HG03439 (cell line): ENCODE results near the gene PTH2R.
"Not testable (repeated sequence)": the region's sequence is repeated elsewhere in the genome, so short reads cannot be mapped to it uniquely, and the experiment has no call there.

Experiments
- ATAC-seq: cut with Tn5 transposase; IDR thresholded peaks from one replicate; pipeline ENCODE4 v1.9.1; 2021; ENCODE audit warnings: mild to moderate bottlenecking, moderate library complexity; ENCODE audit not compliant: unreplicated experiment

Gene PTH2R, protein sequence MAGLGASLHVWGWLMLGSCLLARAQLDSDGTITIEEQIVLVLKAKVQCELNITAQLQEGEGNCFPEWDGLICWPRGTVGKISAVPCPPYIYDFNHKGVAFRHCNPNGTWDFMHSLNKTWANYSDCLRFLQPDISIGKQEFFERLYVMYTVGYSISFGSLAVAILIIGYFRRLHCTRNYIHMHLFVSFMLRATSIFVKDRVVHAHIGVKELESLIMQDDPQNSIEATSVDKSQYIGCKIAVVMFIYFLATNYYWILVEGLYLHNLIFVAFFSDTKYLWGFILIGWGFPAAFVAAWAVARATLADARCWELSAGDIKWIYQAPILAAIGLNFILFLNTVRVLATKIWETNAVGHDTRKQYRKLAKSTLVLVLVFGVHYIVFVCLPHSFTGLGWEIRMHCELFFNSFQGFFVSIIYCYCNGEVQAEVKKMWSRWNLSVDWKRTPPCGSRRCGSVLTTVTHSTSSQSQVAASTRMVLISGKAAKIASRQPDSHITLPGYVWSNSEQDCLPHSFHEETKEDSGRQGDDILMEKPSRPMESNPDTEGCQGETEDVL

DNA sequence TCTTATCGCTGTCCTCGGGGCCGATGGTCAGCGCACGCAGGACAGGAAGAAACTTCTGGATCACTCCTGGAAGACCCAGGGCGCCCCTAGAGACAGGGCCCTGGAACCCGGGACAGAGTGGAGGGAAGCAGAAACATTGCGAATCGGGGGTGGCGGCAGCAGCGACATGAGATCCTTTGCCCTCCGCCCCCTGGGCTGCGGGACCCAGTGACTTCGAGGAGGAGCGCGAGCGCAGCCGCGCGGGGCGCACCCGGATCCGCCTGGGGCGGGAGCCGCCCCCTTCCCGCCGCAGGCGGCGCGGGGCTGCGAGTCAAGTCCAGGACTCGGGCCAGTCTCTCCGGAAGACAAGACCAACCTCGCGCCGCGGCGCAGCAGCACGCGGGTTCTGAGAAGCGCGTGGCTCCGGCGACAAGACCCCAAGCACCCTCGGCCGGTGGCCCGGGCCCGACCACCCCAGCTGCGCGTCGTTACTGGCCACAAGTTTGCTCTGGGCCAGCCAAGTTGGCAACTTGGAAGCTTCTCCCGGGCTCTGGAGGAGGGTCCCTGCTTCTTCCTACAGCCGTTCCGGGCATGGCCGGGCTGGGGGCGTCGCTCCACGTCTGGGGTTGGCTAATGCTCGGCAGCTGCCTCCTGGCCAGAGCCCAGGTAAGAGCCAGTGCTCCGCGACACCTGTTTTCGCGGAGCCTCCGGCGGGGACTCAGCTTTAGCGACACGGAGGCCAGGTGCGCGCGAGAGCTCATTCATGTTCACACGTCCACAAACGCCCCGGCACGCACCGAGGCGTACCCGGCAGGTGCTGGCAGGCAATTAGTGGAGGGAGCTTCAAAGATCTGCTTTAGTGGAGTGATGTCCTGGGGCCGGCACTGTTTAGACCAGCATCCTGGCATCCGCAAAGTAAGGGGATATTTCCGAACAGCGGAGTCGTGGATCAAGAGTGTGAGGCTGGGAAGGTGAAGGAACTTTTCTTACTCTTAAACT, at the start of gene PTH2R:
TSS of gene PTH2R (plus strand) at position 319 of the 978 bp plus-strand sequence. CDS start at position 571, 252 bp downstream.
- no peak for ATAC-seq

DNA sequence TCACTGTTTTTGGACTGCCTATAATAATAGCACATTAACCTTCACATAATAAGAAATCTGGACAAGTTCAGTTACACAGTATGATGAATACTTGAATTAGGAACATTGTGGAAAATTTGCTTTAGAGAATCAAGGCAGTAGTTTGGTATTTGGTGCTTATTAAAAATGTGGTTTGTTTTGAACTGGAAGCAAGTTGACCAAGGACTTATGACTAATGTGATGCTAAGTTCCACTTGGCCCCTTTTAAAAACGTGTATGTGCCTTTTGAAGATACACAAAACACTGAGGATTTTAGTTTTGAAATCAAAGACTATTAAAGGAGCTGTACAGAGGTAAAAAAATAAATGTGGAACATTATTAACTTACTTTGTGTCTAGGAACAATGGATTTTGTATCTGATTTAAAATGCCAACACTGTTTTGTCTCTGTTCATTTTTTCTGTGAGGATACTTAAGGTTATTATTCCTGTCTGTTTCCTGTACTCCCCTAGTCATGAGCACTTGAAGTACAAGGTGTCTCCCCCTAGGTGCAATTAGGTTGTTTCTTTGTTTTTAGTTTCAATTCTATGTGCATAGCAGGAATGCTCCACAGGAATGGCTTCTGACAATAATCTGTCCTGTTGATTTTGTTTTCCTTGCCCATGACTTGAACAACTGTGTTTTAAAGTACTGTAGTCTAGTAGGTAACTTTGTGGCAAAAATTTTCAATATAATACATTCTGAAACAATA, 49.6 kb upstream of the PTH2R start:
- no peak for ATAC-seq

DNA sequence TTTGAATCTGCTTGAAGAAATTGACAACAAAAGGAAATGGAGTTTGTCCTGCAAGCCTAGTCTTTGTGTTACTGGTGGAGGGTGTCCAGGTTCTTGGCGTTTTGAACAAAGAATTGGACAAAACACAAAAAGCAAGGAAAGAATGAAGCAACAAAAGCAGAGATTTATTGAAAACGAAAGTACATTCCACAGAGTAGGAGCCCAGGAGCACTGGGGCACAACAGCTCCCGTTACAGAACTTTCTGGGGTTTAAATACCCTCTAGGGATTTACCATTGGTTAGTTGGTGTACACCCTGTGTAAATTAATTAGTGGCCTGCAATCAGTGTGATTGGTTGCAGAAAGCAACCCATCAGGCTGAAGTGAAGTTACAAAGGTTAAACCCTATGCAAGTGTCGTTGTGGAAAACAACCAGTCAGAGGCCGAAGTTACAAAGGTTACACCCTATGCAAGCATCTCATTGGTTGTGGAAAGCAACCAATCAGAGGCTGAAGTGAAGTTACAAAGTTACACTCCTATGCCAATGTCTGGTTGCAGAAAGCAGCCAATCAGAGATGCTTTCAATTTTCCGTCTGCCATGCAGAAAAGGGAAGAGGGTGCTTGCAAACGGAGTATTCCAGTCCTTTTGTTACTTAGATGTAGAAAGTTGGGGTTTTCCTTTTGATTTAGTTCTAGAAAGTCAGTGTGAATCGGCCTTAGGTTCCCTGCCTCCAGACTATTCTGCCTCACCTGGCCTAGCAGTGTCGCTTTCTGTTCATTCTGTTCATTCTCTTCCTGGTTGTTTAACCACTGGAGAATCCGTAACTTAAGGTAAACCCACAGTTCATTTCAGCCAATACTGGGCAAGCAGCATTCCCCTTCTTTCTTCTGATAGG, 47.6 kb upstream of the PTH2R start:
- ATAC-seq = no peak

DNA sequence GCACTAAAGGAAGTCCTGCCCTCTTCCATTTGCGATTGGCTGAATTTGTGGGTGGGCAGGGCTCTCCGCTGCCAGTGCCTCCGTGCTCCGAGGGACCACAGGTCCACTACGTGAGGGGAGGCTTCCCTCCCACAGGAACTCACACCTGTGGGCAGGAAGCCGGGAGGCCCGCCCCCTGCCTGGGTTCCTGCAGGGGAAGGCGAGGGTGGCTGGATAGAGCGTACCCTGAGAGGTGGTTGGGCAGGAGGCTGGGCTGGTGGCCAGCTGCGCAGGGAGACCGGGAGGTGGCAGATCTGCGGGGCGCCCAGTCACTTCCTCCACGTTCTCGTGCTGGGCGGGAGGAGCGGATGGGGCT, 47.0 kb upstream of the PTH2R start:
- ATAC-seq = no peak

DNA sequence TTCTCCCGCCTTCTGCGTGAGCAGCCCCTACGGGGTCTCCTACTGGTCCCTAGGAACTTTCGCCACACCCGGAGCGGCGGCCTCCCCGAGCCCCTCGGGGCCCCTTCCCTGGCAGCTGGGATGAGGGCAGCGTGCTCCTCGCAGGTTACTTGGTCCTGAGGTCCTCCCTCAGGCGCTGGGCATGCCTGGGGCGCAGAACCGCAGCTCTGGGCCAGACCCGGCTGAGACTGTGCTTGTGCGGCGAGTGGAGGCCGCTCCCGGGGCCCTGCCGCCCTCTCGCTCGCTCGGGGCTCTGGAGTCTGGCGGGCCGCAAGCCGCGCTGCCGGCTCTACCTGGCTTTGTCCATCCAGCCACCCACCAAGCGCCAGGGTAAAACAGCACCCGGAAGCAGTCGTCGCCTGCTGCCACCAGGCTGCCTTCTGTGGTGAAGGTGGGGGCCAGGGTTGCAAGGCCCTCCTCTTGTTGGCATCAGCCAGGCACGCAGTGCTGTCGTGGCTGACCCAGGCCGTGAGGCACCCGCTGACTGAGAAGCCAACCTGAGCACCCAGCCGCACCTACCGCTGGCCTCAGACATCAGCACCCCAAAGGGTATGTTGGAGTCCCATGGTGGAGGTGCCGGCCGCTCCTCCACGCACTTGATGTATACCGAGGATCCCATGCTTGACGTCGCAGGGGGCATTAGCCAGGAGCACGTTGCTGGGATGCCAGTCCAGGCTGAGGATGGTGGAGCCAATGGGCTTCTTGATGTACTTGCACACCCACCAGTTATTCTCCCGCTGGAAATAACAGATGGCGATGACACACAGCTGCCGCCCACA, 46.1 kb upstream of the PTH2R start:
- ATAC-seq = no peak

DNA sequence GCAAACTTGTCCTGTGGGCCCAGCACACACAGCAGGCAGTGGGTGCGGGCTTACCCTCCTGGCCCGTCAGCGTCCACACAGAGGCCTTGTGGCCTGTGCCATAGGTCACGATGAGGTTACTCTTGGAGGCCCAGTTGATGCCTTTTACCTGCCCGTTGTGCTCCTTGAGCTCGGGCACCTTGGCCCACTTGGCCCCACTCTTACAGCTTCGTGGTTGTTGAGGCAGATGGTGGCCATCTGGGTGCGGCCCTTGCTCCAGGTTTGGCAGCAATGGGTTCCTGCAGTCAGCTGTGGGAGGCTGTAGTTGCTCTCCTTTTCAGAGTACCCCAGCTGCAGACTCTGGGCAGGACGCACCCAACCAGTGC, 45.5 kb upstream of the PTH2R start:
- ATAC-seq = no peak

DNA sequence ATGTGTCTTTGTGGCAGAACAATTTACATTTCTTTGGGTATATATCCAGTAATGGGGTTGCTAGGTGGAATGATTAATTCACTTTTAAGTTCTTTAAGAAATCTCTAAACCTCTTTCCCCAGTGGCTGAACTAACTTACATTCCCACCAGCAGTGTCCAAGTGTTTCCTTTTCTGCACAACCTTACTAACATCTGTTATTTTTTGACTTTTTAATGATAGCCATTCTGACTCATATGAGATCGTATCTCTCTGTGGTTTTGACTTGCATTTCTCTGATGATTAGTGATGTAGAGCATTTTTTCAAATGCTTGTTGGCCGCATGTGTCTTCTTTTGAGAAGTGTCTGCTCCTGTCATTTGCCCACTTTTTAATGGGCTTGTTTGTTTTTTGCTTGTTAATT, 43.1 kb upstream of the PTH2R start:
- no peak for ATAC-seq

DNA sequence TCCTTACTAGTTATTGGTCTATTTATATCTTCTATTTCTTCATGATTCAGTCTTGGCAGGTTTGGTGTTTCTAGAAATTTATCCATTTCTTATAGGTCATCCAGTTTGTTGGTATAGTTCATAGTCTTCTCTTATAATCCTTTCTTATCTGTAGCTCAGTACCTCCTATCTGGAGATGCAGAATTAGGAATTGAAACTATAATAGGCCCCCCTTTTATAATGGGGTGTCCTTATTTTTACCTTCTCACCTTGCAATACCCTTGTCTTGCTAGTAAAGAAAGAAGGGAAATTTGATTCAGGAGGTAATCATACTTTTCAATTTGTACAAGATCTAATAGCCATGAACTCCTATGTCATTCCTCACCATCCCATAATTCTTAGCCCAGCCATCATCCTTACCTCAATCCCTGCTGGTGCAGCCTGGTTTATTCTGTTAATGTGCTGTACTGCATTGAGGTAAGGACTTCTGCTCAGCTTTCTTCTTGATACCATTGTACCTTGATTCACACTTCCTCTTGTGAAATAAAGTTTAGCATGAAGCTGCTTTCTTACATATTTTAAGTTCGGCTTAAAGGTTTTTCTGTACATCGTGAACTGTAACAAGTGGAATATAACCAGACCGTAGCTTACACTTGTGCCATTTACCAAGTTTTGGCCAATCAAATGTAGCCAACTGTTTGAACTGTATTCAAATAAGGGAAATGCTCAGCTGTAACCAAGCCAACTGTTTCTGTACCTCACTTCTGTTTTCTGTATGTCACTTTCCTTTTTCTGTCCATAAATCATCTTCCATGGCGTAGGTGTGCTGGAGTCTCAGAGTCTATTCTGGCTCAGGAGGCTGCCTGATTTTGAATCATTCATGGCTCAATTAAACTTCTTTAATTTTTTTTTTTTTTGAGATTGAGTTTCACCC, 40.1 kb upstream of the PTH2R start:
- ATAC-seq = peak; percentile 76

DNA sequence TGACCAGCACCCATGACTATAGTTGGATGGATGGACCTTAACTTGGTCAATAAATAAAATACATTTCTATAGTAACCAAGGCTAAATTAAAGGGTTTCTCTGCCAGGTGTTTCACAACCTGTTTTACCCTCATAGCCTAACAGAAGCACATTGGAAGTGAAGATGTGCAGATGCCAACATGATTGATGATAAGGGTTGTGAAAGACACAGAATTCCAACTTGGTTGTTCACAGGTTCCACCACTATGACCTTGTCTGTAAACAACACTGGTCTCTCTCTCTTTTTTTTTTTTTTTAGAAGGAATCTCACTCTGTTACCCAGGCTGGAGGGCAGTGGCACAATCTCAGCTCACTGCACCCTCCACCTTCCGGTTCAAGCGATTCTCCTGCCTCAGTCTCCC, 37.5 kb upstream of the PTH2R start:
- no peak for ATAC-seq

DNA sequence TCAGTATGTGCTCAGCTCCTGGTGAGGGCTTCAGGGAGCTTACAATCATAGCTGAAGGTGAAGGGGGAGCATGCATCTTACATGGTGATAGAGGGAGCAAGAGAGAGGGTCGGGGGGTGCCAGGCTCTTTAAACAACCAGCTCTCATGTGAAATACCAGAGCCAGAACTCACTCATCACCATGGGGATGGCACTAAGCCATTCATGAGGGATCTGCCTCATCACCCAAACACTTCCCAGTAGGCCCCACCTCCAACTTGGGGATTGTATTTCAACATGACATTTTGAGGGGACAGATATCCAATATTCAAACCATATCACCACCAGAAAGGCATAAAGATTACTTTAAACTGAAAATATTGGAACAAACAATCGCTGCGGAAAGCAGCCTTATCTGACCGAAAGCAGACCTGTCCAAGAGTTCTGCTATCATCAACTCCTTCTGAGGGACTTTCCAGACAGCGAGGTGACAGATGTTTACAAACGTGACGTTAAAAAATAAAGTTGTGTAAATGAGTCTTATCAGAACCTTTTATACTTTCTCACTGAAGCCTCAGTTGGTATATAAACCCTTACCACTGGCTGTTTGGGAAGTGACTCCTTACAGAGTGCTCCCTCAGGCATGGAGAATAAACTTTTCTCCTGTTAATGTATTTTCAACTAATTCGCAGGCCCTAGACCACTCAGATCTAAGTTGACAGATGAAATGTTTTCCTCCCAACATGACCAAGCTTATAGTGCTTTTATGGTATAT, 35.5 kb upstream of the PTH2R start:
- no peak for ATAC-seq

DNA sequence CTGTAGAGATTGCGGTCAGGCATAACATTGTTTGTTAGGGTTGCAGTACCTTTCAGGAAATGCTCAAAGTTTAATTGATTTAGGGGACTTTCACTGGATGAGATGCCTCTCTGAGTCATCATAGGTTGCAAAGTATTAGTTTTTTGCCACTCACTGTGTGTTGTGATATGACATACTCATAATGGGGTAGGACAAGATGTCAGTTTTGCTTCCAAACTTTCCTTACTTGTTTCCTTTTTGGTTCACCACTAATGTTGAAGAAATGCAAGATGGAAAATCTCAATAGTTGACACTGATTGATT, 35.0 kb upstream of the PTH2R start:
- no peak for ATAC-seq

DNA sequence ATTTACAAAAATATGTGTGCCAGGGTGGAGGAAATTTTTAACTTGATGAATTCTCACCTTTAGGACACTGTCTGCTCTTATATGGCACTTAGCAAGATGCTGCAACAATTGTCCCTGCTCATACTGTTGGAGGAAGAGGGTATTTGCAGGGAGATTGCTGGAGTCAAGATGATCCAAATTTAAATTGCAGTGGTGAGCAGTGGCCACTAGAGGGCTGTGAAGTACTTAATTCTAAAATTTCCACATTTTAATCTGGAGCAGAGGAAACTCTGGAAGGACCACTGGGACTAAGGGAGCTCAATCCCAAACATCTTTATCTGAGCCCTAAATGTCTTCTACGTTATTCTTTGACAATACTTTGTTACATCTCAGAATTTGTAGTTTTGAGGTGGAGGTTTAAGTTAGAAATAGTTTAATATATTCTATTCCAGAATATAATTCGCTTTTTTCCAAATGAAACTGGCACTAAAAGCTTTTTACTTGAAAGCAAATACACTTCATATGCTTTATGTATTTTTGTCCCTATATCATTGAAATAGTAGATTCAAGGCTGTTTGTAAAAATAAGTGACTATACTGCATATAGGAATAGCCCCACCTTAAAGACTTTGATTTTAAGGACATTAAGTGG, 33.0 kb upstream of the PTH2R start:
- ATAC-seq = no peak

DNA sequence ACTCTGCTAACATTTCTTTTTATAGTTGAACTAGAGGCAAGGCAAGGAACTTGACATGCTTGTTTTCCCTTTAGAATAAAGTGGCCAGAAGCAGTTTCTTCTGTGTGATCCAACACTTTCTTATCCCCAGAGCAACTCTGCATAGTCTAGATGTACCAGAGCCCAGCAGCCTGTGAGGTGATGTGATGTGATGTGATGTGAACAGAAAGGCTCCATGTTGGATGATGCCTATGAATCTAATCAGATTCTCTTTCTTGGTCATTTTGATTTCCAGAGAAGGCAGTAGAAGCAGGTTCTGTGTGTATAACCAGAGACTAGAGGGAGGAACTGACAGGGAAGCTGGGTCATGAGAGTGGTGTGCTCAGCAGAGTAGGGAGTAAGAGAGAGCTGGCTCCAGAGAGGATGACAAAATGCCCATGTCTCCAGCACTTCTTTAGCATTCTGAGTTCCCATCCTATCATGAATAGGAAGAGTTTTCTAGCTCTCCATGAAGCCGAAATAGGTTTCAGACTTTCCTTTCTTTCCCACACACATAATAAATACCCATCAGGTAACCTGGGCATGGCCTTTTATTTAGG, 31.0 kb upstream of the PTH2R start:
- no peak for ATAC-seq

DNA sequence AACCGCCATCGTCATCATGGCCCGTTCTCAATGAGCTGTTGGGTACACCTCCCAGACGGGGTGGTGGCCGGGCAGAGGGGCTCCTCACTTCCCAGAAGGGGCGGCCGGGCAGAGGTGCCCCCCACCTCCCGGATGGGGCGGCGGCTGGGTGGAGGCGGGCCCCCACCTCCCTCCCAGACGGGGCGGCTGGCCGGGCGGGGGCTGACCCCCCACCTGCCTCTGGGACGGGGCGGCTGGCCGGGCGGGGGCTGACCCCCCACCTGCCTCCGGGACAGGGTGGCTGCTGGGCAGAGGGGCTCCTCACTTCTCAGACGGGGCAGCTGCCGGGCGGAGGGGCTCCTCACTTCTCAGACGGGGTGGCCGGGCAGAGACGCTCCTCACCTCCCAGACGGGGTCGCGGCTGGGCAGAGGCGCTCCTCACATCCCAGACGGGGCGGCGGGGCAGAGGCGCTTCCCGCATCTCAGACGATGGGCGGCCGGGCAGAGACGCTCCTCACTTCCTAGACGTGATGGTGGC, 29.2 kb upstream of the PTH2R start:
- ATAC-seq = not testable (repeated sequence)

DNA sequence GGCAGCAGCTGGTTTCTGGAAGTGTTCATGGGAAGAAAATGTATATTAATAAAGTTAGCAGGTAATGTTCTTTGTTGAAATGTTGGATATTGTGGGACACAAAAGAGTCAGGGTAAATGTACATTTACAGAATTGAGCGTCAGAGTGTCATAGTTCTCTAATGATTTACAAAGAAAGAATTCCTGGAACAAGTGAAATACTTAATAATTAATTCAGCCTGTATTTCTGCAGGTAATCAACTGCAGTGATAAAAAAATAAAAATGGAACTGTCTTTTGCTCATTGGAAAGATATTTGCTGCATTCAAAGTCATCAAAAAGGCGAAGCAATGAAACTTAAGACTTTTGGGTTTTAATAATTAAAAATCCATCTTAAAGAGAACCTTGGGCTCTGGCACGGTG, 27.4 kb upstream of the PTH2R start:
- ATAC-seq = no peak

DNA sequence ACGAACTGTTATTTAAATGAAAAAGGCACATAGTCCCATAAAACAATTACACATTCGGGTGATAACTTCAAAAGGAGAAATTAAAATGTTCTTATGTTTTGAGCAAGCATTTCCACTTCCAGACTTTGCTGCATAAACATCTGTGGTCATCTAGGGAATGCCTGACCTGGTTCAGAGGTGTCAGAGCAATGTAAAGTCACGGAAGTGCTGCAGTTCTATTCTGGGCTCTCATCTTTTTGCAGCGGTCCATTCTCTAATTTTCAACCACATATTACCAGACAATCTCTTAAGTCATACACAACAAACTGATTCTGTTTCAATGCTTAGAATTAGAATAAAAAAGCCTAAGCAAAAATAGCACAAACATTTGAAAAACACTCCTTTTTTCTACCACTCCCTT, 22.0 kb upstream of the PTH2R start:
- ATAC-seq = no peak

DNA sequence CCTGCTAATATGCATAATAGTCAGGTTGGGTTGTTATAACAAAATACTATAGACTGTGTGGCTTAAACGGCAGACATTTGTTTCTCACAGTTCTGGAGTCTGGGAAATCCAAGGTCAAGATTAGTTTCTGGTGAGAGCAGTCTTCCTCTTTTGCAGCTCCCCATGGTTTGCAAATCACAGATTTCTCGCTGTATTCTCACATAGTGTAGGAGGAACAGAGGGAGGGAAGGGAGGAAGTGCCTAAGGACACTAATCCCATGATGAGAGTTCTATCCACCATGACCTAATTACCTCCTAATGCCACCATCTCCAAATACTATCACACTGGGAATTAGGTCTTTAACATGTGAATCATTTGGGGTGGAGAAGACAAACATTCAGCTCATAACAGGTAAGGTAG, 20.1 kb upstream of the PTH2R start:
- no peak for ATAC-seq
